ENCODE data around the gene TM4SF1.

TM4SF1 gene

GRCh38 chr3:149377408-149378364 is at the start of gene TM4SF1:
Gene TM4SF1, minus strand, starts transcription at chr3:149377649. Its CDS starts 102 bp downstream, at chr3:149377547.
- DNase-seq (ENCODE audit: low read depth), result no peak

DNA sequence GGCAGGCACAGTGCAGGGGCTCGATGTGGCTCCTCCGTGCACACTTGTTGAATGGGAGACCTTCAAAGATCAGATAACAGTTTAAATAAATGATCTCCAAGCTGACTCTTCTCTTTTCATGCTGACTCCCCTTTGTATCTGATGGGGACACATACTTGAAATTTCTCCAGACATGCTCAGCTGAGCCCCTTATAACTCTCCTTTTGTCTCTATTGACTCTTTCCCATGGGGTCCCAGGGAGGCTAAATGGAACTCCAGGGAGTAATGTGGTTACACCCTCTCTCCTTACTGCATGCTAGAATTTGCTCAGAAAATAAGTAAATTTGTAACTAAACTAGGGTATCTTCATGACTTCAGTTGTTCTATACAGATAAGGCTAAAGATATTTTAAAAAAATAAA is 48.9 kb upstream of the TM4SF1 start:
- DNase-seq (ENCODE audit: low read depth), result no peak

DNA sequence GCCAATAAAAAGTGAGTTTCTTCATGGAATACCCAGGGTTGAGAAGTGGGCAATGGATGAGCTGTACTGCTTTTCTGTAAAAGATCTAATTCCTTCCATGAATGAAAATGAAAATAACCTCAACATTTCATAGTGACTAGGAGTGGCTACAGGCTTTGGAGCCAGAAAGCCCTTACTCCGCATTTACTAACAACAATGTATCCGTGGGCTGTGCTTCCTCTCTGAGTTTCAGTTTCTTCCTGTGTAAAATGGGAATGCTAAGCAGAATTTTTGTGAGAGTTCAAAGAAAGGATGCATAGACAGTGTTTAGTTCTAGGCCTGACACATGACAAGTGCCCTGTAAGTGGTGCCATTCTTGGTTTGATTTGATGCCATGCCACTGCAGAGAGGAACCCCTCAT is 47.5 kb upstream of the TM4SF1 start:
- no peak for DNase-seq (ENCODE audit: low read depth)

GRCh38 chr3:149421764-149422163 is 44.3 kb upstream of the TM4SF1 start:
- no peak for DNase-seq (ENCODE audit: low read depth)

- DNase-seq (ENCODE audit: low read depth), result no peak
Observed at GRCh38 chr3:149419816-149420215, 42.4 kb upstream of the TM4SF1 start.

GRCh38 chr3:149417727-149418126 is 40.3 kb upstream of the TM4SF1 start:
- no peak for DNase-seq (ENCODE audit: low read depth)

DNA sequence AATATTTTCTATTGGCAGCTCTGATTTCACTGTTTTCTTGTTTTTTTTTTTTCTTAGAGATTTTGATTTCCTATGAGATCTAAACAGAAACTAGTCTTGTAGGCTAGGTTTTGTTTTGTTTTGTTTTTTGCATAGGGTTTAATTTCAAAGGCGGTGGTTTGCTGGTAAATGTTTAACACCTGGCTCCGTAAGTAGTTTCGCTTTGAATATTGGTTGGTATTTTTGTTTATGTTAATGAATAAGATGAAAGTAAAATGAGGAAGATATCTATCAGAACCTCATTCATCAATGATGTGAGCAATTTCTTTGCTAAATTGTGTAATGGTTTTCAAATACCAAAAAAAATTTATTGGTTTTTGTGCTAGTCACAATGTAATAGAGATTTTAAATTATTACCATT is 39.7 kb upstream of the TM4SF1 start:
- no peak for DNase-seq (ENCODE audit: low read depth)

GRCh38 chr3:149415484-149415883 is 38.0 kb upstream of the TM4SF1 start:
- no peak for DNase-seq (ENCODE audit: low read depth)

- DNase-seq (ENCODE audit: low read depth), result no peak
Observed at GRCh38 chr3:149414557-149415231, 37.2 kb upstream of the TM4SF1 start.

DNA sequence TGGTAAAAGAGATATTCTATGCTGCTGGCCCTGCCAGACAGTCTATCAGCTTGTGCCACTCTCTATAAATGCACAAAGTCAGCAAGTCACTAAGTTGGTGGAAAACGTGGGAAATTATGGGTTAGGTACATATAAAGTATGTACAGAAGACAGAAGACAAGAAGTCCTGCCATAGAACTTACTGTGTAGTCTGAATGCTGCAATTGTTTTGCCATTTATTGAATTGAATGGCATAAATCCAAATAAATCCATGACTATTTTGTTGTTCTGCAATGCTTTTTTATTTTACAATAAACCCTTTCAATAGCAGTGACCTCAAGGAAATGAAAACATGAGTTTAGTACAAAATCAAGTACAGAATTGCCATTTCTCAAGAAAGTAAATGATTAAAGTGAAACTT is 34.1 kb upstream of the TM4SF1 start:
- DNase-seq (ENCODE audit: low read depth), result no peak

- DNase-seq (ENCODE audit: low read depth), result no peak
Observed at GRCh38 chr3:149409351-149409750, 31.9 kb upstream of the TM4SF1 start.

DNA sequence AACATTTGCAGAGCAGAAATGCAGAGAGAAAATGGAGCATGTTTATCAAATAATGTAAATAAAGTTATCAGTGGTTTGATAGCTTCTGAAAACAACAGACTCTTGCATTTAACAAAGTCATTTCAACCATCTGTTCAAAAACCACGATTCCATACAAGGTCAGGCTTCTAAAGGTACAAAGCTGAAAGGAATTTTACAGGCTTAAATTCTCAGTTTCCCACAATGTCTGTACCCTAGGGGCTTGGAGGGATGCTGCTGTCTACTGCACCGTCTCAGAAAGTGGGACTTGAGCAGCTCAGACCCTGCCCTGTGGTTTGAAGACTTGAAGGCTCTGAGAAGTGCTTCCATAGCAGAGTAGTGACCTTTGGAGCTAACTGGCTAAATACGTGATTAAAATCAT is 30.4 kb upstream of the TM4SF1 start:
- DNase-seq (ENCODE audit: low read depth), result no peak

- no peak for DNase-seq (ENCODE audit: low read depth)
Observed at GRCh38 chr3:149406244-149406752, 28.8 kb upstream of the TM4SF1 start.

- DNase-seq (ENCODE audit: low read depth), result no peak
Observed at GRCh38 chr3:149403443-149403842, 26.0 kb upstream of the TM4SF1 start.

DNA sequence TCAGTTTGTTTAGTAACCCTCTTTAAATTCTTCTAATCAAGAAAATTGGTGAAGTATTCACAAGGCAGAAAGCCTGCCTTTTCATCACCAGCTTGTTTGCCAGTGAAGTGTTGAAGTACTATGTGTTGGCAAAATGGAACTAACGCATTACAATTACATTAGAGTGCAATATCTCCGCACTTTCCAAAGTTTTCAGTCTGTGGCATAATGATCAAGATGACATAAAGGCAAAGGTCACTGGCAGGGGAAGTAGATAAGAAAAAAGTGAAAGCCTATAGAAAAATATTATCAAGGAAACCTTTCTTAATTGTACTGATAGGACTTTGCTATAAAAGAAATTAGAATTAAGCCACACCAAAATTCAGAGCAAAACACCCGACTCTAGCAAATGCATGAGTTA is 25.0 kb upstream of the TM4SF1 start:
- DNase-seq (ENCODE audit: low read depth), result no peak

DNA sequence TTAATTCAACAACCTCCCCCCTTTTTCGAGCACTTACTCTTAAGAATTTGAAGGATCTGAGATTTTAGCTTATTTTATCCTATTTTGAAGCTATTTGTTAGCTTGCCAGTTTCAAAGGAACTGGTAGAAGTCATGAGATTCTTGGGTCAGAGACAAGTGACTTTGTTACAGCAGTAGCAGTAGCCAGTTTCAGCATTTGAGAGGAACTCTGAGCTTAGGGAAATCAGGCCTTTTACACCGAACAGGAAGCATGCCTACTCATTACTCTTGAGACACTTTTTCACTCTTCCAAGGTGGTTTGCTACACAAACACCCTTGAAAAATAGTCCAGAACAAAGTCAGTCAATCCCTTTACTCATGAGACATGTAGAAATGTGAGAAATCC is 24.5 kb upstream of the TM4SF1 start:
- DNase-seq (ENCODE audit: low read depth), result no peak

DNA sequence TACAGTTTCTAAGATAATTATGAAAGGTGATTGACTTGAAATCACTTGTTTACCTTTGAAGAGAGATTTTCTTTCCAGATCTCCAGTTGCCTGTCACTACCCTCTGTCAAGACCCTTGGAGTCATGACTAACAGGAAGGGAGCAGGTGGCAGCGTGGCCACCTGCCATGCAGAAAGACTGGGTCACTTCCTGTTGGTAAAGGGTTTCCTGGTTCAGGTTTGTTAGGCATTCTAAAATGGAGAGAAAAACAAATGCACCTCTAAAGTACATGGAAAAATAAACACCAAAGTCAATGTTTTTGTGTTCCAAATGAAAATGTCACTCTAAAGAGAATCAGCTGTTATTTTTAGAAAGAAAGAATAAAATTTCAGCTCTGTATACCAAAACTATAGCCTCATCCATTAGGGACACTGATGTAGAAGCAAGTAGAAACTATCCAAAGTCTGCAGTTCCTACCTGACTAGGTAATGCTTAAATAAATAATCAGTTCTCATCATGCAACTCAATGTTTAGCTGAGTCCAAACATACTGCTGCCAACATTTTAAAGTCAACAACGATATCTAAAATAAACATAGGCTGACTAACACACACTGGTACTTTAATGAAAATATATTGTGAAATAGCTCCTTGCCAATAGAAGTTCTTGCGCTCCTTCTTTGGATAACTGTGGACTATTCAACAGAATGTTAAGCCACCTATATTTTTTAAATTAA is 23.9 kb upstream of the TM4SF1 start:
- DNase-seq (ENCODE audit: low read depth), result no peak

- no peak for DNase-seq (ENCODE audit: low read depth)
Observed at GRCh38 chr3:149400645-149401044, 23.2 kb upstream of the TM4SF1 start.

- no peak for DNase-seq (ENCODE audit: low read depth)
Observed at GRCh38 chr3:149398296-149398695, 20.8 kb upstream of the TM4SF1 start.

DNA sequence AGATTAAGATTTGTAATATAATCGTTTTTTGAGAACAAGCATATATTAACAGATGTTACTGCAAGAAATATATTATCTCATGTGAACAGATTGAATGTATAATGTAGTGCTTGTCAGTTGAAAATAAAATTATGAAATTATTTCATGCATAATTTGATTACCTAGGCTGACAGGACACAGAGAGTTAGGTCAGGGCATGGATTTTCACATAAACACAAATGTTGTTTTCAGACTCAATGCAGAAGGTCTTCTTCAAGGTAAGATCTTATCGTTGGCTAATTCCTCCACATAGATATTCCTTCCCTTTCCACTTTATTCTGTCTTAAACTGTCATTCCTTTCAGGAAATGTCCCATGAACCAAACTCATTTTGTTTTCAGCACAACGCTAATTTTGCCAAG is 20.1 kb upstream of the TM4SF1 start:
- DNase-seq (ENCODE audit: low read depth), result no peak

DNA sequence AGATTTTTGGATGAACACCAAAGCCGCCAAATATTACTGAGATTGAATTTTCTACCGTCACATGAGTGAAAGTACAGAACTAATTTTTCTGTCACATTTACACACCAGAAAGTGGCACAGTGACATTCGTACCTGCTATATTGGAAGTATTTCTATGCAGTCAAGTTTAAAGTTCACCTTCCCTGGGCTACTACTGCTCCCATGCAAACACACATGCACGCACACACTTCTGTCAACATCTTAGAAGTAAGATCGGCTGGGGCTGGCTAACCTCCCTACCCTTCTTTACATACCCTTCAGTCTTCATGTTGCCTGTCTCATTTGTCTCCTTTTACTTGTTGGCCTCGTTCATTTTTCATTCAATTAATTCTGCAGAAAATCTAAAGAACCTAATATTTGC is 19.0 kb upstream of the TM4SF1 start:
- DNase-seq (ENCODE audit: low read depth), result no peak

Data from activated T-cell treated with anti-CD3 and anti-CD28 coated beads for 1 hour (primary cell).